ENCODE results near the gene PRKAG1.
"Not testable (repeated sequence)": the region's sequence is repeated elsewhere in the genome, so short reads cannot be mapped to it uniquely, and the experiment has no call there.

The PRKAG1 gene

DNA sequence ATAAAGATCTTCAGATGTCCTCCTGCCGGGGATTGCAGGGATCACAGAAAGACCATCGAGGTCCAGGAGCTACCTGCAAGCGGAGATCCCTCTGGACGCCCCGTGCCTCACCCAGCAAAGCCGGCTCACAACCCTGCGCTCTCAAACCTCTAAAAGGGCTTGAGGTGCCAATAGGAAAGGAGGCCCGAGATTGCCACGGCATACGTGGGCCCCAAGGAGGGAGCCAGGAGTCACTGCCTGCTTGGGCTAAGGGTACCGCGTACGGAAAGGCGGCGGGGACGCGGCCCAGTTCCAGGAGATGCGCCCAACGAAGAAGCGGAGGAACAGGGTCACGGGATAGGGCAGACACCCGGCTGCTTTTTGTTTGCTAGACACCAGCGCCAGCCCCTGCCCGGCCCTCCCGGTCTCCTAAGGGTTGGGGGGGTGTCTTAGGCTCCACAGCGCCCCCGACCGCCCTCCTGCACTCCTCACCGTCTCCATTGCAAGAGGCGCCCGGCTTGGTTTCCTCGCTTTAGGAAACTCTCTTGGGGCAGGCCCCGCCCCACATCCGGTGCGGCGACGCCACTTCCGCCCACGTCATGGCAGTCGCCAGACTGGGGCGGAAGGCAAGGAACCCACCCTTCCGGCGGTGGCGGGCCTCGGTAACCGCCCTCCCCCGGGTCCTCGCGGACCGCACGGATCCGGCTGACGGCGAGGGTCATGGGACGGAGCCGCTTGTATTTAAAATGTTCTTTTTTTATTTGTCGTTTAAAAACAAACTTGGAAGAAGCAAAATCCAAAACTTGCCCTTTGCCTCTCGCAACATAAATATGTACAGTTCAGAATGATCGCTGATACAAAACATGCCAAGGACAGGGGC is at the start of gene PRKAG1:
Gene PRKAG1, minus strand, starts transcription at position 516 of the 859 bp plus-strand sequence. Its CDS starts 36 bp downstream, at position 480.
- TF ChIP-seq, protein P1, sequence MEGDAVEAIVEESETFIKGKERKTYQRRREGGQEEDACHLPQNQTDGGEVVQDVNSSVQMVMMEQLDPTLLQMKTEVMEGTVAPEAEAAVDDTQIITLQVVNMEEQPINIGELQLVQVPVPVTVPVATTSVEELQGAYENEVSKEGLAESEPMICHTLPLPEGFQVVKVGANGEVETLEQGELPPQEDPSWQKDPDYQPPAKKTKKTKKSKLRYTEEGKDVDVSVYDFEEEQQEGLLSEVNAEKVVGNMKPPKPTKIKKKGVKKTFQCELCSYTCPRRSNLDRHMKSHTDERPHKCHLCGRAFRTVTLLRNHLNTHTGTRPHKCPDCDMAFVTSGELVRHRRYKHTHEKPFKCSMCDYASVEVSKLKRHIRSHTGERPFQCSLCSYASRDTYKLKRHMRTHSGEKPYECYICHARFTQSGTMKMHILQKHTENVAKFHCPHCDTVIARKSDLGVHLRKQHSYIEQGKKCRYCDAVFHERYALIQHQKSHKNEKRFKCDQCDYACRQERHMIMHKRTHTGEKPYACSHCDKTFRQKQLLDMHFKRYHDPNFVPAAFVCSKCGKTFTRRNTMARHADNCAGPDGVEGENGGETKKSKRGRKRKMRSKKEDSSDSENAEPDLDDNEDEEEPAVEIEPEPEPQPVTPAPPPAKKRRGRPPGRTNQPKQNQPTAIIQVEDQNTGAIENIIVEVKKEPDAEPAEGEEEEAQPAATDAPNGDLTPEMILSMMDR (IDR thresholded peaks at IDR 0.05; ENCODE audit: insufficient read depth, missing control alignments): peak; percentile 51
- peak; percentile 92 for DNase-seq (ENCODE audit: insufficient read length, low spot score)
- FAIRE-seq: no peak

DNA sequence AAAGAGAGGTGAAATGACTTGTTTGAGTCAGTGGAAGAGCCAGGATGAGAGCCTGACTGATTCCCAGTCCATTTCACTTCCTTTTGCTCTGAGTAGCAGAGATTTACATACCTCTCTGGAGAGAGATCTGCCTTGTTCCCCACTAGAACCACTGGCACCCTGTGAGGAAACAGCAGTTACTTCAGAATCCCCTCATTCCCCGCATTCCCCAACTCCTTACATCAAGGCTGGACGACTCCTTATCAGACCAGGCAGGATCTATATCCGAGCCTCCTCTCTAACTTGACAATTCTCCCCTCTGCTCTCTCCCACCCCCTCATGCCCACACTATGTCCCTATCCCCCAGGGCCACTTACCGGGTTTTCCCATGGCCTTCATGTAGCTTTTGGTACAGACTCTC is 47.5 kb upstream of the PRKAG1 start:
- DNase-seq (ENCODE audit: insufficient read length, low spot score) (no peak), FAIRE-seq (no peak)
- TF ChIP-seq, protein P1 (IDR thresholded peaks at IDR 0.05; ENCODE audit: insufficient read depth, missing control alignments): no peak

DNA sequence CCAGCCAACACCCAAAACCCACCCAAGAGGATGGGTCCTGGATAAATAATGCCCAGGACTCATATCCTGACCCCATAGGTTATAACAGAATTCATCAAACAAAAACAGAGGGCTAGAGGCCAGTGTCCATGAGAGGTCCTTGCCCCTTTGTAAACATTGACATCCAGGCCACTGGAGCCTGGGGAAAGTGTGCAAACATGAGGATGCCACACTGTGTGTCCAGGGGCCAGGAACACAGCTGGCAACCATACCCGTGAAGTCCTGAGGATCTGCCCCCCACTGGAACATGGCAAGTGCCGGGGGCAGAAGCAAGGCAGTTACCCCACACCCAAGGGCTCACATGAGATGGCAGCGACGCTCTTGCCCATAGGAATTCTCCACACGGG is 46.2 kb upstream of the PRKAG1 start:
- DNase-seq (ENCODE audit: insufficient read length, low spot score): no peak
- TF ChIP-seq, protein P1 (IDR thresholded peaks at IDR 0.05; ENCODE audit: insufficient read depth, missing control alignments): no peak
- FAIRE-seq: no peak

DNA sequence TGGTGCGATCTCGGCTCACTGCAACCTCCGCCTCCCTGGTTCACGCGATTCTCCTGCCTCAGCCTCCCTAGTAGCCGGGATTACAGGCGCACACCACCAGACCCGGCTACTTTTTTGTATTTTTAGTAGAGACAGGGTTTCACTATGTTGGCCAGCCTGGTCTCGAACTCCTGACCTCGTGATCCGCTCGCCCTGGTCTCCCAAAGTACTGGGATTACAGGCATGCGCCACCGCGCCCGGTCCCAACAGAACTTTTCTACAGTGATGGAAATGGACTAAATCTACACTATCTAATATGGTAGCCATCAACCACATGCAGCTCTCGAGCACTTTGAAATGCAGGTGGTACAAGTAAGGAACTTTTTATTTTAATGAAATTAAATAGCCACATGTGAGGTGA is 43.3 kb upstream of the PRKAG1 start:
- not testable (repeated sequence) for FAIRE-seq; DNase-seq (ENCODE audit: insufficient read length, low spot score)

DNA sequence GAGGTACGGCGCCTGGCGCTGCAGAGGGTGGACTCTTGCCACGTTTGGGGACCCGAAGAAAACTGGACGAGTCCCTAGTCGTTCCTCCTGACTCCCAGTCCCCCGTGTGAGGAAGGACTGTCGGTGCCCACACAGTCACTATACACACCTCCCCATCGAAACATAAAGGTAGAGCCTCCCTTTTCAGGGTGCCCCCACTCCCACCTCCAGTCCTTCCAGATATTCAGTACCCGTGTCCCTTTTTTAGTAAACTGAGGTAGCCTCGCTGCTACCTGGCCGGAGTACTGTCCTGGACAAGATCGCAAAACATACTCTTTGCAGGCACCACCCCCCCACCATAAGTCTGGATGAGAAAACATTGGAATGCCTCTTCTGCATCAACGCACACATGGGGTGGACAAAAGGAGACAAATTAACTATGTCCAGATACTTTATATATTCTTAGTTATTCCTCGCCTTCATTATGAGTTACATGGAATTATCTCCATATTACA is 42.6 kb upstream of the PRKAG1 start:
- DNase-seq (ENCODE audit: insufficient read length, low spot score) (no peak), FAIRE-seq (no peak)
- TF ChIP-seq, protein P1 (IDR thresholded peaks at IDR 0.05; ENCODE audit: insufficient read depth, missing control alignments): no peak

DNA sequence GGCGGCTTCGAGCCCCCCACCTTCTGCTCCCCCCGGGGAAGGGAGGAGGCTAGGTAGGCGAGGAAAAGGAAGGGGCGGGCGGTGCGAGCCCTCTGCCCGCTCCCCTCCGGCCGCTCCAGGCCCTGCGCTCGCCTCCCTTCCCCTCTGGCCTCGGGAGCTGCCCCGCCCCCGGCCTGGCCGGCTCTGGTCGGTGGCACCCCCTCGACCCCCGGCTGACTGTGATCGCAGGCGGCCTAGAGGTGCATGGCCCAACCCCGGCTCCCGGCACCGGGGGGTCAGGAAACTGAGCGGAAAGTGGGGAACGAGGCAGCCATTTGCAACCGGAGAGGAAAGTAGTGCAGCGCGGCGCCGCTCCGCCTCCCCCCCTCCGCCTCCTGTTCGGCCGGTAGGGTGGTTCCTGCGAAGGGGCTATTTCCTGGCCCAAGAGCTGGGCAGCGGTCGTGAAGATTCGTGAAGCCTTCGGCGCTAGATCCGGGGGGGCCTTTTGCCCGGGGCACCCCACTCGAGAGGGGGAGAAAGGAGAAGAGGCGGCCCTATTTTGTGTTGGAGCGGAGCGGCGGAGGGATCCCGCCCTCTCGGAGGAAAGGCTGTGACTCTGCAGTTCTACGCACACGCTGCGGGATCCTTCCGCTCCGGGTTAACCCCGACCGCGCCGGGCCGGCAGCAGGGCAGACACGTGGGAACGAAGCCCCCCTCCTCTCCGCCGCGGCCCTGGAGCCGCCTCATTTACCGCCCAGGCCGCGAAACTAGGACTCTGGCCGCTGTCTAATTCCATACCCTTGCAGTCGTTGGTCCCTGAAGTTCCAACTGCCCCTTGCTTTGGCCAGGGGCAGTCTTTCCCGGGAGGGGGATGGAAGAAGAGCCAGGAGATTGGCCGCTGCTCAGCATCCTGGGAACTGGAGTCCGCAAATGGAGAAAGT is 41.9 kb upstream of the PRKAG1 start, which contains the start of gene KMT2D:
Gene KMT2D, minus strand, starts transcription at position 558 of the 920 bp plus-strand sequence. CDS start 5,470 bp downstream, outside the sequence.
- TF ChIP-seq, protein P1 (IDR thresholded peaks at IDR 0.05; ENCODE audit: insufficient read depth, missing control alignments): no peak
- FAIRE-seq (no peak), DNase-seq (ENCODE audit: insufficient read length, low spot score) (peak; percentile 91)

Measured in D721Med (cell line).